HG03025 (cell line): ENCODE results near the gene LIMS4.
"Not testable (repeated sequence)": the region's sequence is repeated elsewhere in the genome, so short reads cannot be mapped to it uniquely, and the experiment has no call there.

ENCODE experiments used
- ATAC-seq: cut with Tn5 transposase; IDR thresholded peaks from one replicate; pipeline ENCODE4 v1.9.1; 2021; ENCODE audit warnings: mild to moderate bottlenecking, moderate library complexity; ENCODE audit not compliant: unreplicated experiment, low FRiP score

Gene LIMS4

DNA sequence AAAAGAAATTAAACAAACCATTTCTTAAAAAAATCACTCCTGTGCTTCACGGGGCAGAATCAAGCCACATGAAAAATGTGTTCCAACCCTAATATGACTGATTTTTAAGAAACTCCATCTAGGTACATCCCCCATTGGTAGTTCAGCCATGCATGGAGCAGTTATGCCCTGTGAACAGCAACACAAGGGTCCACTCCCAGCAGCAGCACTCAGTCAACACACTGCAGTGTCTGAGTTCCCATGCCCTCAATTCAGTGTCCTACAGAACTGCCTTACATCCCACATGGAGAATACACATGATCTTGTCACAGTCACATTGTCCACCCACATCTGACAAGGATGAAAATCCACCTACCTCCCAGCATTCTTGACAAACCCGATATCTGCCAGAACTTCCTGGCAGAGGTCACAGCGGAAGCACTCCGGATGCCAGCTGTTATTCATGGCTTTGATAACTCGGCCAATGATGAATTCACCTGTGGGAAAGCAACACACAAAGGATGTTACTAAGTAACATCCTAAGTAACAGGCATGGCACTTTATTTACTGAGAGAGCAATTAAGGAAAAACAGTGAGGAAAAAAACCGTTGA, 17.4 kb downstream of the LIMS4 start:
- ATAC-seq: not testable (repeated sequence)

DNA sequence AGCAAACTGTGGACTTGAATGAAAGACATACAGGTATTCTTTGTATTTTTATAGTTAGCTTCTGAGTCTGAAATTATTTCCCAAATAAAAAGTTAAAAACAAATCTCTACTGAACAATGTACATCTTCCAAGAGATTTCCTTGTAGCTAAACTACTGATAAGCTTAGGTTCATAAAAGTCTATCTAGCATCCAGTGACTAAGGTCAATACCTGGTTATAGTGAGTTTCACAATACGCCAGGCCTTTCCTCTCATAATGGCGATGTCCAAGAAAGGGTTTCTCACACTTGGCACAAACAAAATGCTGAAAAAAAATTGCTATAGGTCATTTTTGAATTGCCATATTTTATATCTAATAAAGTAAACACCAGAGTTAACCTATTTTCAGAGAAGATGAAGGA, 21.7 kb downstream of the LIMS4 start:
- ATAC-seq: not testable (repeated sequence)

DNA sequence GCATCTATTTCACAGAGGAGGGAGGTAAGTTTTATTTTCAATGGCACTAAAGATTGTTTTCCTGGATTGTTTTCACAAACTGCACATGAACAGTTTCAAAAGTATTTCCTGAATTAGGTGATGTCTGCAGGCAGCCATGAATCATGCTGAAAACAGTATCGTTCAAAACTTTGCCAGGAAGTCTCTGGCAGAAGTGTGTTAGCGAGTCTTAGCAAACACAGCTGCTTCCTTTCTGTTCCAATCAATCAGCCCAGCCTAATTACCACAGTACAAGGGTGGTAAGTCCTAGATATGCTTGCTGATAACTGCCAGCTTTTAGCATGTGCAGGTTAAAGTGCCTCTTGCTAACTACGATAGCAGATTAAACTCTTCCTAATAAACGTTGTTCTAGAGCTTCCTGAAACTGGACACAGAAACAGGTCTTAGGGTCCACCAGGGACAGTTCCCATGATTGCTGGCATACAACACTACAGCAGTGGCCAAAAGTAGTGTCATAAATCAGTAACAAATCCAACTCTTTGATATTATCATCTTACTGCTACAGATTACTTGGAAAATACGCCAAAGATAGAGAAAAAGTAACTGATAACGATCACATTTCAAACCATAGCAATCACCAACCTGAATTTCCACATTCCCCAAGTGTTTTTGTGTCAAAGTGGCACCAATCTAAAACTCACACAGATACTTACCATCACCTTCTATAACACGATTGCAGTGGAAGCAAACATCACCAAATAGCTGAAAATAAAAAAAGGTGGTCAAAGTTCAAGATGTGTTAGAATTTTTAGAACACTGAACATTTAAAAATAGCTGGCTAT, 23.3 kb downstream of the LIMS4 start:
- not testable (repeated sequence) for ATAC-seq

DNA sequence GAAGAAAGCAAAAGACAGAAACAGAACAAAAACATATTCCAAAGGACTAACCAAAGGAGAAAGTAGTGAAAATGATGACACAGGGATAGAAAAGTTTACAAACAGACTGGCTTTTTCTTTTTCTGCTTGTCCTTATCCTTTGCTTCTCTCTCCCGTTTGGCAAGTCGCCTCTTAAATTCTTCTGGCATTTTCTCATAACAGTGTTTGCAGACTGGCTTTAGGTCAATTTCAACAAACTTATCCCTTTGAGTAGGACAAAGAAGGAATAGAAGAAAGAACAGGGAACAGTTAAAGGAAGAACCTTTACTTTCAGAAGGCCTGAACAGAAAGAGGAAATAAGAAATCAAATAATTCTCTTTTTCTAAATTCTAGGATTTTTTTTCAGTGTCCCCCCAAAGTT, 26.0 kb downstream of the LIMS4 start:
- ATAC-seq: not testable (repeated sequence)

DNA sequence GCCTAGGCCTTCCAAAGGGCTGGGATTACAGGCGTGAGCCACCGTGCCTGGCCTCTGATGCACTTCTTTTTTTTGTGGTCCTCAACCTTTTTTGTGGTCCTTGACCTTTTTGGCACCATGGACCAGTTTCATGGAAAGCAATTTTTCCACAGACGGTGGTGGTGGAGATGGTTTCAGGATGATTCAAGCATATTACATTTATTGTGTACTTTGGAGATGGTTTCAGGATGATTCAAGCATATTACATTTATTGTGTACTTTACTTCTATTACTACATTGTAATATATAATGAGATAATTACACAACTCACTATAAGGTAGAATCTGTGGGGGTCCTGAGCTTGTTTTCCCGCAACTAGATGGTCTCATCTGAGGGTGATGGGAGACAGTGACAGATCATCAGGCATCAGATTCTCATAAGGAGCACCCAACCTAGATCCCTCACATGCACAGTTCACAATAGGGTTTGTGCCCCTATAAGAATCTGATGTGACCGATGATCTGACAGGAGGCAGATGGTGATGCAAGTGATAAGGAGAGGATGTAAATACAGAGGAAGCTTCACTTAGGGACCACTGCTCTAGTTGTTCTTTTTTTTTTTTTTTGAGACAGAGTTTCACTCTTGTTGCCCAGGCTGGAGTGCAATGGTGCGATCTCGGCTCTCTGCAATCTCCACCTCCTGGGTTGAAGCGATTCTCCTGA, 29.2 kb downstream of the LIMS4 start:
- ATAC-seq: not testable (repeated sequence)

DNA sequence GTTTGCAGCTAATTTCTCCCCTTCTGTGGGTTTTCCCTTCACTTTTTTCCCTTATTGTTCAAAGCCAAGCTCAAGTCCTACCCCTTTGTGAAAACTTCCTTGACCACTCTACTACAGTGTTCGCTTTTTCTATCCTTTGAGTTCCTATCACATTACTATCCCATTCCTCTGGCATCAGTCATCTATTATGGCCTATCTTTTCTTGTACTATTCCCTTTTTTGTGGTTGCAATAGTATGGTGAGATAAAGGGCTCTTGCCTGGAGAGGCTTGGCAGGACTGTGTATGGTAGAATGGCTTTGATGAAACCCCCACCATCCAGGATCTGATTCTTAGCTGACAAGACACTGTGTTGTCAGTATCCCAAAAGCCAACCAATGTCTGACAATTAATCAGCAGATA, 30.7 kb downstream of the LIMS4 start:
- ATAC-seq: not testable (repeated sequence)

DNA sequence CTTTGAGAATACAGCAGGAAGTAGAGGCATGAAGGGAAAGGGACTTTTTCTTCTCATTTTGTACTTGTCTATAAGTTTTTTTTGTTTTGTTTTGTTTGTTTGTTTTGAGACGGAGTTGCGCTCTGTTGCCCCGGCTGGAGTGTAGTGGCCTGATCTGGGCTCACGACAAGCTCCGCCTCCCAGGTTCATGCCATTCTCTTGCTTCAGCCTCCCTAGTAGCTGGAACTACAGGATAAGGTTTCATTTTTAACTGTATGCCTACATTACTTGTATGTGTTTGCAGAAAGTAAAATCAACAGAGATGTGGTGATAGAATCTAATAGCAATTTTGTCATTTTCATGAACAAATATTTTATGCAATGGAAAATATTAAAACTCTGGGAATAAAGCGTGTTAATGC, 38.1 kb downstream of the LIMS4 start:
- not testable (repeated sequence) for ATAC-seq

- not testable (repeated sequence) for ATAC-seq
Measured at GRCh38 chr2:110425725-110426124, 46.9 kb downstream of the LIMS4 start.

- not testable (repeated sequence) for ATAC-seq
Measured at GRCh38 chr2:110424421-110424820, 48.2 kb downstream of the LIMS4 start.

GRCh38 chr2:110423574-110423962, 49.0 kb downstream of the LIMS4 start:
- ATAC-seq: not testable (repeated sequence)

DNA sequence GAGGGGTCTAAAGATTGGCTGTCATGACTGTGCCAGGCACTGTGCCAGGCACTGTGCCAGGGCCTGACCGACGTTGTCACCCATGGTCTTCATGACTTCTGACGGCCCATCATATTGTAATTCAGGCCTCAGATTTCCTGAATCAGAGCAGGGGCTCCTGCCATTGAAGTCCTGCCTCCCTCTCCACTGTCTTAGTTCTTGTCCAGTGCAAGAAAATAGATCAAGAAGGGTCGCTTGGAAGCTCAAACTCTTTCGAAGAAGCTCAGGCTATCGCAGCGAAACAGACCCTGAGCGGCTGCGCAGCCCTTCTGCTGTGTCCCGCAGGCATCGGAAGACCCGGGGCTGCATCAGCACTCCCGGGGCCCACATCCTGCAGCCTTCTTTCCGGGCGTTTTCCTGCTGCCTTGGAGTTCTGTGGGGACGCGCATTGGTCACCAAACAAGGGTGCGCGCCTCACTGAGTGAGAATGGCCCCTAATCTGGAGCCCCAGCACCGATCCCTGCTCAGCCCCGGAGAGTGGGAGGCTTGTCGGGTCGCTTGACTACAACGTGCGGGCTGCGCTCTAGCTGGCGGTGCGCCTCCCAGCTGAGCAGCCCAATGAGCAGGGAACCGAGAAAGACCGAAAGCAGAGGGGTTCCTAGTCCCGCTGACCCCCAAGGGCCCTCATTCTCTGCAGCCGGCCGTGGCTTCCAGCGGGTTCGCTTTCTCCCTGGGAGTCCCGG, 49.6 kb downstream of the LIMS4 start:
- not testable (repeated sequence) for ATAC-seq

GRCh38 chr2:110420641-110421354, 51.8 kb downstream of the LIMS4 start:
- not testable (repeated sequence) for ATAC-seq

GRCh38 chr2:110407142-110407541, 65.5 kb downstream of the LIMS4 start:
- not testable (repeated sequence) for ATAC-seq

DNA sequence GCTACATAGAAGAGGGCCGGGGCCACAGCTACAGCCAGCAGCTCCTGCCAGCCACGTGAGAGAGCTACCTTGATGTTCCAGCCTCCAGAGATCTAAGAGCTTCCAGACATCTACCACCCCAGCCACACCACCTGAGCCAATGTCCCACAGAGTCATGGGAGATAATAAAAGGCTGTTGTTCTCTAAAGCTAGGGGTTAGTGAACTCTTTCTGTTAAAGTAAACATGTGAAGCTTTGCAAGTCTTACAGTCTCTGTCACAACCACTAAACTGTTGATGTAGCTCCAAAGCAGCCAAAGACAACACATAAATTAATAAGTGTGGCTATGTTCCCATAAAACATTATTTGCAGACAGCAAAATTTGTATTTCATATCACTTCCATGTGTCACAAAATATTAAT, 67.6 kb downstream of the LIMS4 start:
- ATAC-seq: not testable (repeated sequence)

DNA sequence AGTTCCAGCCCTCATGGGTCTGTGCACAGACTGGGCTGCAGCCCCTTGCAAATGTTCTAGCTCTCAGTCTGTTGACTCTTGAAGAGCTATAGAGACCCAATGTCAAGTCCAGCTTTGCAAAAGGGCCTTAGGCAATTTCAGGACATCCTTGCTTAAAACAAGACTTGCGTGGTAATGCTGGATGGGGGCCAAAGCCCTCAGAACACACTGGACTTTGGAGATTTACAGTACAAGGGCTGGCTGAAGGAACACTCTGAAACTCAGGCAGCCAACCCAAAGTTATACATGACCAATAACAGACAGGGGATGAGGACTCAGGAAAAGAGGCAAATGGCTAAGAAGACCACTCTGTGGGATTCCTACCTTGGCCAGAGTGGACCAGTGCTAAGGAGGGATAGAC, 68.4 kb downstream of the LIMS4 start:
- ATAC-seq: not testable (repeated sequence)

DNA sequence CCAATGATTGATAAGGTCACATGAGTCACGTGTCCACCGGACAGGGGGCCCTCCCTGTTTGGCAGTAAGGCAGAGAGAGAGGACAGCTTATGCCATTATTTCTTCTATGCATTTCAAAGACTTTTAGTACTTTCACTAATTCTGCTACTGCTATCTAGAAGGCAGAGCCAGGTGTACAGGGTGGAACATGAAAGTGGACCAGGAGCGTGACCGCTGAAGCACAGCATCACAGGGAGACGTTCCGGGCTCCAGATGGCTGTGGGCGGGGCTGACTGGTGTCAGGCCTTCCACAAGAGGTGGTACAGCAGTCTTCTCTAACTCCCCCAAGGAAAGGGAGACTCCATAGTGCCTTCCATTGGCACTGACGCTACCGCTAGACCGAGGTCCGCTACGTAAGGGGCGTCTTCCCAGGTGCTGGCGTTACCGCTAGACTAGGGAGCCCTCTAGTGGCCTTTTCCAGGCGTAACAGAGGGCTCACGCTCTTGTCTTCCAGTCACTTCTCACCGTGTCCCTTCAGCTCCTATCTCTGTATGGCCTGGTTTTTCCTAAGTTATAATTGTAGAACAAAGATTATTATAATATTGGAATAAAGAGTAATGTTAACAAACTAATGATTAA, 71.5 kb downstream of the LIMS4 start:
- ATAC-seq: not testable (repeated sequence)

DNA sequence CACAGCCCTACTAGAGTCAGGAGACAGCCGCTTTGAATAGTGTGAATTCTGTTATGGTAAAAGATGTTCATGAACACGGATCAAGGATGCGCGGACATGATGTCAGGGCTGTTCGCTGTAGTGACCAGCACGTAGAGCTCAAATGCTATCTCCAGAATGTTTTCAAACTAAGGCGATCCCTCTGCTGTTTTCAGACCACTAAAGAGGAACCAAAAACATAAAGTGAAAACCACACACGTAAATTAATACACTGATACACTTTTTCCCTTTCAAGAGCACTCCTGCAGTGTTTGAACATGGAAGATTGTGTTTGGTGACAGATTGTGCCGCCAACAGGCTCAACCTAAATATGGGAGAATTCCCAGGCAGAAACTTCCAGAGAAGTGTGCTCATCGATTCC, 73.2 kb downstream of the LIMS4 start:
- ATAC-seq: not testable (repeated sequence)

DNA sequence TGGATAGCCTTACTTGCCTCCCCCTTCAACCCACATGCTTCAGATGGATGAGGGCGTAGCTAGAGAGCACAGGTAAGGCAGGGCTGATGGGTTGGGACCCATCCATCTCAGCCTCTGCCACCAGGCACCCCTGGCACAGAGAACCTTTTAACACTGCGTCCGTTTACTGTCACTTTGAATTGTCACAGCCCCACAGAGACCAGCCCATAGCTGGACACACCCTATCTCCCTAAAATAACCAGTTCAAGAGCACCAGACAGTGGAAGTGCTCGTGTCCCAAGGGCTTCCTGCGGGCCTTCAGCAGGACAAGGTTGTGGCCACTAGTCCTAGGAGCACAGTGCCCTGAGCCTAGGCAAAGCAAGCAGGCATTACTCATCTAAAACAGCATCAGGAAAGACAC, 76.6 kb downstream of the LIMS4 start:
- not testable (repeated sequence) for ATAC-seq
